Liver (tissue), 9 donors: ENCODE data around the gene LDLRAD1. TPM values are rescaled to one million over a fixed set of nuclear protein-coding genes. Genes with fewer than 3 reads are reported as not detected.

ENCODE experiments used
- DNase-seq: peaks from one replicate; pipeline ENCODE4 v3.0.0-alpha.2; 2017; ENCODE audit warnings: low spot score
- H3K27ac ChIP-seq, 2 donors: one replicate each; pipeline ENCODE4 v1.7.0; 2013; ENCODE audit warnings: inconsistent platforms in 2 of 2, low read length in 2 of 2, control low read depth in 1 of 2, low read depth in 1 of 2, mild to moderate bottlenecking in 1 of 2
- H3K27me3 ChIP-seq, 4 donors: one replicate each; pipeline versions ENCODE4 v1.6.1 to v1.7.0; 2013; ENCODE audit warnings: low read length in 3 of 4, inconsistent platforms in 1 of 4, mild to moderate bottlenecking in 1 of 4, moderate library complexity in 1 of 4; ENCODE audit not compliant: control insufficient read depth in 4 of 4, insufficient read depth in 4 of 4
- H3K36me3 ChIP-seq, 4 donors: one replicate each; pipeline versions ENCODE4 v1.6.1 to v1.7.0; 2013; ENCODE audit warnings: low read length in 3 of 4, mild to moderate bottlenecking in 3 of 4, low read depth in 1 of 4, moderate library complexity in 1 of 4; ENCODE audit not compliant: control insufficient read depth in 4 of 4, insufficient read depth in 3 of 4
- H3K4me1 ChIP-seq, 4 donors: one replicate each; pipeline versions ENCODE4 v1.6.1 to v1.7.0; 2013; ENCODE audit warnings: low read length in 3 of 4, mild to moderate bottlenecking in 3 of 4, moderate library complexity in 1 of 4; ENCODE audit not compliant: control insufficient read depth in 4 of 4, insufficient read depth in 4 of 4
- H3K4me3 ChIP-seq, 3 donors: one replicate each; pipeline versions ENCODE4 v1.6.1 to v1.7.0; 2013; ENCODE audit warnings: low read length in 3 of 3, control low read depth in 1 of 3, low read depth in 1 of 3, mild to moderate bottlenecking in 1 of 3
- H3K9ac ChIP-seq, 2 donors: one replicate each; pipeline ENCODE4 v1.7.0; 2013; ENCODE audit warnings: low read length in 2 of 2, mild to moderate bottlenecking in 2 of 2, moderate library complexity in 2 of 2, control low read depth in 1 of 2, low read depth in 1 of 2
- H3K9me3 ChIP-seq, 4 donors: one replicate each; pipeline versions ENCODE4 v1.6.1 to v1.7.0; 2013; ENCODE audit warnings: low read length in 3 of 4; ENCODE audit not compliant: control insufficient read depth in 4 of 4
- EGR1 ChIP-seq, 2 donors: IDR thresholded peaks; 2 replicates each; pipeline ENCODE4 v1.6.1; 2016 to 2018; ENCODE audit warnings: antibody characterized with exemption in 2 of 2, low read depth in 2 of 2
- FOXA1 ChIP-seq: IDR thresholded peaks from 2 replicates; pipeline ENCODE4 v1.6.1; 2016; ENCODE audit warnings: antibody characterized with exemption
- FOXA2 ChIP-seq: IDR thresholded peaks from 2 replicates; pipeline ENCODE4 v1.6.1; 2016; ENCODE audit warnings: antibody characterized with exemption
- GABPA ChIP-seq, 2 donors: IDR thresholded peaks in 1 of 2; conservative IDR thresholded peaks in 1 of 2; 2 replicates each; pipeline ENCODE4 v1.6.1; 2016; ENCODE audit warnings: antibody characterized with exemption in 2 of 2, mild to moderate bottlenecking in 1 of 2, moderate library complexity in 1 of 2
- HNF4A ChIP-seq, 2 donors: conservative IDR thresholded peaks; 2 replicates each; pipeline ENCODE4 v1.6.1; 2016; ENCODE audit warnings: antibody characterized with exemption in 2 of 2, mild to moderate bottlenecking in 2 of 2
- HNF4G ChIP-seq: IDR thresholded peaks from 2 replicates; pipeline ENCODE4 v1.6.1; 2016; ENCODE audit warnings: antibody characterized with exemption
- JUND ChIP-seq, 2 donors: IDR thresholded peaks; 2 replicates each; pipeline ENCODE4 v1.6.1; 2016; ENCODE audit warnings: antibody characterized with exemption in 2 of 2
- RAD21 ChIP-seq, 2 donors: IDR thresholded peaks; 2 replicates each; pipeline ENCODE4 v1.6.1; 2016; ENCODE audit warnings: antibody characterized with exemption in 2 of 2, mild to moderate bottlenecking in 2 of 2
- RXRA ChIP-seq, 2 donors: IDR thresholded peaks; 2 replicates each; pipeline ENCODE4 v1.6.1; 2017 to 2018; ENCODE audit warnings: antibody characterized with exemption in 2 of 2, mild to moderate bottlenecking in 1 of 2
- SP1 ChIP-seq: IDR thresholded peaks from 2 replicates; pipeline ENCODE4 v1.6.1; 2018; ENCODE audit warnings: antibody characterized with exemption, mild to moderate bottlenecking
- TAF1 ChIP-seq: conservative IDR thresholded peaks from 2 replicates; pipeline ENCODE4 v1.6.1; 2016; ENCODE audit warnings: antibody characterized with exemption, mild to moderate bottlenecking
- YY1 ChIP-seq: IDR thresholded peaks from 2 replicates; pipeline ENCODE4 v1.6.1; 2016; ENCODE audit warnings: antibody characterized with exemption, mild to moderate bottlenecking
- WGBS: extraction: QIAGEN DNeasy Blood & Tissue Kit; methylation state at CpG from one replicate; pipeline ENCODE4 v1.1.7; 2013; 5-methylcytosine and 5-hydroxymethylcytosine counted together
- polyA plus RNA-seq, 2 donors: library from polyadenylated mRNA; stranded (reverse) in 1 of 2; unstranded in 1 of 2; fragments of 200-250 nt in 1 of 2; fragments of >200 nt in 1 of 2; fragmentation: Nextera tagmentation in 1 of 2; extraction: Ambion mirVana in 1 of 2; gene quantifications; one replicate each; pipeline versions ENCODE4 v1.2.1 to v1.2.3, GENCODE V29; 2013 to 2015
- total RNA-seq, 2 donors: library from RNA; depleted of rRNA; stranded (reverse); fragments of >200 nt; gene quantifications; one replicate each; pipeline ENCODE4 v1.2.3, GENCODE V29; 2014
- TF ChIP-seq, protein P1 (sequence below): IDR thresholded peaks from 2 replicates; pipeline ENCODE4 v1.6.1; 2016; ENCODE audit warnings: antibody characterized with exemption
- TF ChIP-seq, protein P2 (sequence below): IDR thresholded peaks from 2 replicates; pipeline ENCODE4 v1.6.1; 2016; ENCODE audit warnings: antibody characterized with exemption, mild to moderate bottlenecking
- TF ChIP-seq, protein P3 (sequence below): fragments of 150-350 bp; IDR thresholded peaks from 2 replicates; pipeline ENCODE4 v1.5.1; 2017; ENCODE audit warnings: improper control_type of control experiment, low read depth, low read length; ENCODE audit not compliant: missing input control
- TF ChIP-seq, protein P4 (sequence below): IDR thresholded peaks from 2 replicates; pipeline ENCODE4 v1.6.1; 2016; ENCODE audit warnings: antibody characterized with exemption
- TF ChIP-seq, protein P5 (sequence below): IDR thresholded peaks from 2 replicates; pipeline ENCODE4 v1.6.1; 2016; ENCODE audit warnings: antibody characterized with exemption
- donor health status: healthy.
- donor health status: healthy.
- donor health status: healthy.
- donor health status: healthy.
- donor health status: healthy.

LDLRAD1 gene
- total and polyA plus RNA-seq, 4 donors: not detected

DNA sequence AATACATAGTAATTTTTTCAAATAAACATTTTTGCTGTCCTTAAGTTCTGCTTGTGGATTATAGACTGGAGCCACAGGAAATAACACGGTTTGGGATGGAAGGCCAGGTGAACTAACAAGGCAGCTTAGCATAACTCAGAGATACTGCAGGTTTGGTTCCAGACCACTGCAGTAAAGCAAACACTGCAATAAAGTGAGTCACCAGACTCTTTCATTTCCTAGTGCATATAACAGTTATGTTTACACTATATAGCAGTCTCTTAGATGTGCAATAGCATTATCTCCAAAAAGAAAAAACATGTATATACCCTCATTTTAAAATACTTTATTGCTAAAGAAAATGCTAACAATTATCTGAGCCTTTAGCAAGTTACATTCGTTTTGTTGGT is 49.9 kb downstream of the LDLRAD1 start:
- Histone ChIP-seq H3K27me3 (no peaks in the 10 kb centered on the region), H3K9ac (no peak overlapping the region), H3K9me3 (no peaks in the 10 kb centered on the region), H3K27ac (no peak overlapping the region), H3K4me3 (no peak overlapping the region), H3K36me3 (peaks cover 5 to 10% (median 8%) of the 10 kb centered on the region in 4 donors), H3K4me1 (peaks cover 7 to 29% (median 23%) of the 10 kb centered on the region in 4 donors)
- DNase-seq: no peak
- 52% methylated on average over 2 of the region's 2 CpGs for WGBS
- TF ChIP-seq RXRA (IDR thresholded peaks at IDR 0.05) (no peak), YY1 (no peak), JUND (IDR thresholded peaks at IDR 0.05) (peak in 1 of 2 donors; percentile 15)
- TF ChIP-seq, protein P1, sequence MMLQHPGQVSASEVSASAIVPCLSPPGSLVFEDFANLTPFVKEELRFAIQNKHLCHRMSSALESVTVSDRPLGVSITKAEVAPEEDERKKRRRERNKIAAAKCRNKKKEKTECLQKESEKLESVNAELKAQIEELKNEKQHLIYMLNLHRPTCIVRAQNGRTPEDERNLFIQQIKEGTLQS: no peak

DNA sequence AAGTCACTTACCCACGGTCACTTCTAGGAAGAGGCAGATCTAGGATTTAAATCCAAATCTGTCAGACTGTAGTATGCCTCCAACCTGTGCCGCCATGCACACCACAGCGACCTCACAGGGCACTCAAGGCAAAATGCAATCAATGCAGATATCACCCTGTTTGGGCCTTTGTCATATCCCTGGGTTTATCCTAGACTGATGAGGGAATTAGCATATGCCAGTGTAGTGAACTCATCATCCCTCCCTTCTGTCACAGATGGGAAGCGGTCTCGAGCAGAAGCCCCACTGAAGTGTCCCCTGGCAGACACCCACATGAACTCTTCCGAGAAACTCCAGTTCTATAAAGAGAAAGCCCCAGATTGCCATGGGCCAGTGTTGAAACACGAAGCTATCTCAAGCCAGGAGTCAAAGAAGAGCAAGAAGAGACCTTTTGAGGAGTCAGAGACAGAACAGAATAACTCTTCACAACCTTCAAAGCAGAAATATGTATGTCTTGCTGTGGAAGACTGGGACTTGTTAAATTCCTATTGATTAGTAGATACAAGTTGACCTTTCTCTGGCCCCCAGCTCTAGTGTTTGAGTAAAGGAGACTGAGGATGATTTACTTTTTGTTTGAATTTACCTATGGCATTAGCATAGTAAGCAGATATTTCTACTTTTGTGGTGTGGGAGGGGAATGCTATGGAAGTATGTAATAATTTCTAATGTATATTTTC is 50.4 kb downstream of the LDLRAD1 start:
- DNase-seq: no peak
- peaks cover 7 to 29% (median 23%) of the 10 kb centered on the region in 4 donors for H3K4me1 ChIP-seq
- H3K4me3 ChIP-seq: no peak overlapping the region
- H3K9ac ChIP-seq: no peak overlapping the region
- TF ChIP-seq HNF4A (conservative IDR thresholded peaks at IDR 0.05) (no peak), FOXA2 (no peak), RAD21 (IDR thresholded peaks at IDR 0.05) (no peak), HNF4G (no peak), RXRA (IDR thresholded peaks at IDR 0.05) (no peak), EGR1 (IDR thresholded peaks at IDR 0.05; ENCODE audit: low read depth in 2 of 2) (no peak), JUND (IDR thresholded peaks at IDR 0.05) (no peak), YY1 (no peak), GABPA (IDR thresholded peaks at IDR 0.05 in 1 of 2, conservative IDR thresholded peaks at IDR 0.05 in 1 of 2) (no peak), FOXA1 (no peak), TAF1 (no peak), SP1 (no peak)
- TF ChIP-seq, protein P2, sequence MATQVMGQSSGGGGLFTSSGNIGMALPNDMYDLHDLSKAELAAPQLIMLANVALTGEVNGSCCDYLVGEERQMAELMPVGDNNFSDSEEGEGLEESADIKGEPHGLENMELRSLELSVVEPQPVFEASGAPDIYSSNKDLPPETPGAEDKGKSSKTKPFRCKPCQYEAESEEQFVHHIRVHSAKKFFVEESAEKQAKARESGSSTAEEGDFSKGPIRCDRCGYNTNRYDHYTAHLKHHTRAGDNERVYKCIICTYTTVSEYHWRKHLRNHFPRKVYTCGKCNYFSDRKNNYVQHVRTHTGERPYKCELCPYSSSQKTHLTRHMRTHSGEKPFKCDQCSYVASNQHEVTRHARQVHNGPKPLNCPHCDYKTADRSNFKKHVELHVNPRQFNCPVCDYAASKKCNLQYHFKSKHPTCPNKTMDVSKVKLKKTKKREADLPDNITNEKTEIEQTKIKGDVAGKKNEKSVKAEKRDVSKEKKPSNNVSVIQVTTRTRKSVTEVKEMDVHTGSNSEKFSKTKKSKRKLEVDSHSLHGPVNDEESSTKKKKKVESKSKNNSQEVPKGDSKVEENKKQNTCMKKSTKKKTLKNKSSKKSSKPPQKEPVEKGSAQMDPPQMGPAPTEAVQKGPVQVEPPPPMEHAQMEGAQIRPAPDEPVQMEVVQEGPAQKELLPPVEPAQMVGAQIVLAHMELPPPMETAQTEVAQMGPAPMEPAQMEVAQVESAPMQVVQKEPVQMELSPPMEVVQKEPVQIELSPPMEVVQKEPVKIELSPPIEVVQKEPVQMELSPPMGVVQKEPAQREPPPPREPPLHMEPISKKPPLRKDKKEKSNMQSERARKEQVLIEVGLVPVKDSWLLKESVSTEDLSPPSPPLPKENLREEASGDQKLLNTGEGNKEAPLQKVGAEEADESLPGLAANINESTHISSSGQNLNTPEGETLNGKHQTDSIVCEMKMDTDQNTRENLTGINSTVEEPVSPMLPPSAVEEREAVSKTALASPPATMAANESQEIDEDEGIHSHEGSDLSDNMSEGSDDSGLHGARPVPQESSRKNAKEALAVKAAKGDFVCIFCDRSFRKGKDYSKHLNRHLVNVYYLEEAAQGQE: no peak
- TF ChIP-seq, protein P3, sequence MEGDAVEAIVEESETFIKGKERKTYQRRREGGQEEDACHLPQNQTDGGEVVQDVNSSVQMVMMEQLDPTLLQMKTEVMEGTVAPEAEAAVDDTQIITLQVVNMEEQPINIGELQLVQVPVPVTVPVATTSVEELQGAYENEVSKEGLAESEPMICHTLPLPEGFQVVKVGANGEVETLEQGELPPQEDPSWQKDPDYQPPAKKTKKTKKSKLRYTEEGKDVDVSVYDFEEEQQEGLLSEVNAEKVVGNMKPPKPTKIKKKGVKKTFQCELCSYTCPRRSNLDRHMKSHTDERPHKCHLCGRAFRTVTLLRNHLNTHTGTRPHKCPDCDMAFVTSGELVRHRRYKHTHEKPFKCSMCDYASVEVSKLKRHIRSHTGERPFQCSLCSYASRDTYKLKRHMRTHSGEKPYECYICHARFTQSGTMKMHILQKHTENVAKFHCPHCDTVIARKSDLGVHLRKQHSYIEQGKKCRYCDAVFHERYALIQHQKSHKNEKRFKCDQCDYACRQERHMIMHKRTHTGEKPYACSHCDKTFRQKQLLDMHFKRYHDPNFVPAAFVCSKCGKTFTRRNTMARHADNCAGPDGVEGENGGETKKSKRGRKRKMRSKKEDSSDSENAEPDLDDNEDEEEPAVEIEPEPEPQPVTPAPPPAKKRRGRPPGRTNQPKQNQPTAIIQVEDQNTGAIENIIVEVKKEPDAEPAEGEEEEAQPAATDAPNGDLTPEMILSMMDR: no peak
- TF ChIP-seq, protein P4, sequence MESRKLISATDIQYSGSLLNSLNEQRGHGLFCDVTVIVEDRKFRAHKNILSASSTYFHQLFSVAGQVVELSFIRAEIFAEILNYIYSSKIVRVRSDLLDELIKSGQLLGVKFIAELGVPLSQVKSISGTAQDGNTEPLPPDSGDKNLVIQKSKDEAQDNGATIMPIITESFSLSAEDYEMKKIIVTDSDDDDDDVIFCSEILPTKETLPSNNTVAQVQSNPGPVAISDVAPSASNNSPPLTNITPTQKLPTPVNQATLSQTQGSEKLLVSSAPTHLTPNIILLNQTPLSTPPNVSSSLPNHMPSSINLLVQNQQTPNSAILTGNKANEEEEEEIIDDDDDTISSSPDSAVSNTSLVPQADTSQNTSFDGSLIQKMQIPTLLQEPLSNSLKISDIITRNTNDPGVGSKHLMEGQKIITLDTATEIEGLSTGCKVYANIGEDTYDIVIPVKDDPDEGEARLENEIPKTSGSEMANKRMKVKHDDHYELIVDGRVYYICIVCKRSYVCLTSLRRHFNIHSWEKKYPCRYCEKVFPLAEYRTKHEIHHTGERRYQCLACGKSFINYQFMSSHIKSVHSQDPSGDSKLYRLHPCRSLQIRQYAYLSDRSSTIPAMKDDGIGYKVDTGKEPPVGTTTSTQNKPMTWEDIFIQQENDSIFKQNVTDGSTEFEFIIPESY: no peak
- TF ChIP-seq, protein P5, sequence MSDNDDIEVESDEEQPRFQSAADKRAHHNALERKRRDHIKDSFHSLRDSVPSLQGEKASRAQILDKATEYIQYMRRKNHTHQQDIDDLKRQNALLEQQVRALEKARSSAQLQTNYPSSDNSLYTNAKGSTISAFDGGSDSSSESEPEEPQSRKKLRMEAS: no peak
- H3K27ac ChIP-seq: peak overlapping the region in 1 of 2 donors; percentile 38
- no peaks in the 10 kb centered on the region for H3K27me3 ChIP-seq
- peaks cover 5 to 15% (median 12%) of the 10 kb centered on the region in 4 donors for H3K36me3 ChIP-seq
- no peaks in the 10 kb centered on the region for H3K9me3 ChIP-seq
- WGBS: 54% methylated on average over 7 of the region's 7 CpGs
